ENCODE data around the gene DYNC1LI1. TPM values are rescaled to one million over a fixed set of nuclear protein-coding genes. Genes with fewer than 3 reads are reported as not detected.
"Not testable (repeated sequence)": the region's sequence is repeated elsewhere in the genome, so short reads cannot be mapped to it uniquely, and the experiment has no call there.

Gene DYNC1LI1
- total RNA-seq, 4 donors from 2014 or later, result 23.5 to 46.0 (median 26.5) TPM

DNA sequence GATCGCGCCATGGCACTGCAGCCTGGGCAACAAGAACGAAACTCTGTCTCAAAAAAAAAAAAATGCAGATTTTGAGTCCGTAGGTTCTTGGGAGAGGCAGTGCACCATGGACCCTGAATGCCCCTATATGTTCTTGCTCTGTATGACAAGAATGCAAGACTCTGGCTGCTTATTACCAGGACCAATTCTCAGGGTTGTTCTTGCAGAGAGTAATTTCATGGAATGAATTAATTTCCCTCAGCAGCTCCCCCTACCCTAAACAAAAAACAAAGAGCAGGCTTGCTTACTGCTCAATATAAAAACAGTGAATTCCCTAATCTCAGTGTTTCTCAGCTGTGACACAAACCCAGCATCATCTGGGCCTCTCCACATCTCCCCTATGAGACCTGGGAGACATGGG lies 20.5 kb upstream of the DYNC1LI1 start:
- WGBS, 2 donors, result 97 to 99% methylated on average over 4 of the region's 4 CpGs
- no peak for TF ChIP-seq POLR2A (IDR thresholded peaks at IDR 0.05)
- TF ChIP-seq, protein P1, sequence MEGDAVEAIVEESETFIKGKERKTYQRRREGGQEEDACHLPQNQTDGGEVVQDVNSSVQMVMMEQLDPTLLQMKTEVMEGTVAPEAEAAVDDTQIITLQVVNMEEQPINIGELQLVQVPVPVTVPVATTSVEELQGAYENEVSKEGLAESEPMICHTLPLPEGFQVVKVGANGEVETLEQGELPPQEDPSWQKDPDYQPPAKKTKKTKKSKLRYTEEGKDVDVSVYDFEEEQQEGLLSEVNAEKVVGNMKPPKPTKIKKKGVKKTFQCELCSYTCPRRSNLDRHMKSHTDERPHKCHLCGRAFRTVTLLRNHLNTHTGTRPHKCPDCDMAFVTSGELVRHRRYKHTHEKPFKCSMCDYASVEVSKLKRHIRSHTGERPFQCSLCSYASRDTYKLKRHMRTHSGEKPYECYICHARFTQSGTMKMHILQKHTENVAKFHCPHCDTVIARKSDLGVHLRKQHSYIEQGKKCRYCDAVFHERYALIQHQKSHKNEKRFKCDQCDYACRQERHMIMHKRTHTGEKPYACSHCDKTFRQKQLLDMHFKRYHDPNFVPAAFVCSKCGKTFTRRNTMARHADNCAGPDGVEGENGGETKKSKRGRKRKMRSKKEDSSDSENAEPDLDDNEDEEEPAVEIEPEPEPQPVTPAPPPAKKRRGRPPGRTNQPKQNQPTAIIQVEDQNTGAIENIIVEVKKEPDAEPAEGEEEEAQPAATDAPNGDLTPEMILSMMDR (IDR thresholded peaks at IDR 0.05), result no peak
- H3K4me3 ChIP-seq (replicated peaks in 1 of 3), result no peak overlapping the region

DNA sequence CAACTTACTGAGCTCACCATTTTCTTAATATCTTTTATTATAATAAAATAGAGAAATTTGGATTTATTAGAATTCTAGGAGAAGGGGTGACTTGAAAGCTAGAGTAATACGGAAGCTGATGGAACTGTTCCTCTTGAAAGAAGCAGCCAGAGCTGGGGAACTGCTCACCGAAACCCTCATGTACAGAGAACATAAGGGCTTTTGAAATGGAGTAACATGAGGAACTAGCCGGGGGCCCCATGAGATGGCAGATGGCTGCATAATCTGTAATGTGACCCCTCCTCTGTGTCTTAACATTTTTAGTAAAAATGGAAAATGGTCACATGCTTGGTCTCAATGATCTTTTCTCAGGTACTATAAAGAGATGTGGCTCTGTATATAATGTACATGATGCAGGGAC lies 15.7 kb upstream of the DYNC1LI1 start:
- Histone ChIP-seq H3K27me3 (no peaks in the 10 kb centered on the region), H3K4me3 (replicated peaks in 1 of 3) (no peak overlapping the region), H3K4me1 (no peaks in the 10 kb centered on the region), H3K36me3 (no peaks in the 10 kb centered on the region), H3K9me3 (no peaks in the 10 kb centered on the region), H3K27ac (no peak overlapping the region)
- 89 to 93% methylated on average over 3 of the region's 3 CpGs for WGBS, 2 donors
- TF ChIP-seq, protein P1 (IDR thresholded peaks at IDR 0.05), result no peak
- TF ChIP-seq POLR2A (IDR thresholded peaks at IDR 0.05), result no peak
- intact Hi-C loops (cut with DNase I), result no loop called here
- DNase-seq, result no peak

More for the DNA sequence above, 20.5 kb upstream of the DYNC1LI1 start:
- H3K36me3 ChIP-seq, result no peaks in the 10 kb centered on the region
- H3K9me3 ChIP-seq, result no peaks in the 10 kb centered on the region
- H3K27ac ChIP-seq, result no peak overlapping the region
- H3K4me1 ChIP-seq, result peaks cover 5 to 29% of the 10 kb centered on the region in 2 donors
- H3K27me3 ChIP-seq, result no peaks in the 10 kb centered on the region
- intact Hi-C loops (cut with DNase I), result no loop called here
- no peak for DNase-seq

DNA sequence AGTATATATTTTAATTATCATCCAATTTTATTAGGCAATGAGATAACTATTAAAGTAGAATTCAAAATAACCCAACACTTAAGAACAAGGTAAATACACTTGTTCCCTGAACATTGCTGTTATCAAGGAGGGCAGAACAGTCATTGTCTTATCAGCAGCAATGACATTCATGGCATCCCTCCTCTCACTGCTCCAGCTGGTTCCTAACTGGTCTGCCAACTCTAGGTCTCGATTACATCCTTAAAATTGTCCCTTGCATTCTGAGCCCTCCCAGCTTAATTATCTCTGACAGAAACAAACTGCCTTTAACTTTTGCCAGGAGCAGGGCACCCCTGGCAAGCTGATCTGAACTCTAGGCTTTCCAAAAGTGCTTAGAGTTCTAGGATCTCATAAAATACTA lies 14.0 kb upstream of the DYNC1LI1 start:
- Histone ChIP-seq H3K4me1 (no peaks in the 10 kb centered on the region), H3K27me3 (no peaks in the 10 kb centered on the region), H3K27ac (no peak overlapping the region), H3K9me3 (no peaks in the 10 kb centered on the region), H3K4me3 (replicated peaks in 1 of 3) (no peak overlapping the region), H3K36me3 (no peaks in the 10 kb centered on the region)
- TF ChIP-seq, protein P1 (IDR thresholded peaks at IDR 0.05), result no peak
- TF ChIP-seq POLR2A (IDR thresholded peaks at IDR 0.05), result no peak
- no peak for DNase-seq
- WGBS, 2 donors, result 50 to 55% methylated on average over 1 of the region's 1 CpG
- intact Hi-C loops (cut with DNase I), result no loop called here

DNA sequence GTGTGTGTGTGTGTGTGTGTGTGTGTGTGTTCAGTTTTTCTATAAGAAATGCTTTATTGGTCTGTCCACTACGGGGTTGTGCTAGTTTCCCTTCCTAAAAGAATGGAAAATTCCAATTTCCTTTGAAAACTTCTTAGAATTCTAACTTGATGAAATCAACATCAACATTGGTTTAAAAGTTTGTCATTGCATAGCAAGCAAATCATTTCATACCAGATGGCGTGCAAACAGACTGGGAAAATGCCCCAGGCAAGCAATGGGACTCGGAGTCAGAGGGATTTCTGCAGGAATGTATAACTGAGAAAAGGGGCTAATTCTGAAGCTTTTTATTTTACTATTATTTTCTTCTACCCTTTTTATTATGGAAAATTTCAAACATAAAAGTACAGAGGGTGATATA lies 13.1 kb upstream of the DYNC1LI1 start:
- no peak overlapping the region for H3K27ac ChIP-seq
- no peak for DNase-seq
- H3K4me3 ChIP-seq (replicated peaks in 1 of 3), result no peak overlapping the region
- H3K4me1 ChIP-seq, result no peaks in the 10 kb centered on the region
- no peaks in the 10 kb centered on the region for H3K36me3 ChIP-seq
- no peaks in the 10 kb centered on the region for H3K27me3 ChIP-seq
- no peak for TF ChIP-seq POLR2A (IDR thresholded peaks at IDR 0.05)
- TF ChIP-seq, protein P1 (IDR thresholded peaks at IDR 0.05), result no peak
- no peaks in the 10 kb centered on the region for H3K9me3 ChIP-seq
- intact Hi-C loops (cut with DNase I), result no loop called here
- 90 to 91% methylated on average over 3 of the region's 3 CpGs for WGBS, 2 donors

DNA sequence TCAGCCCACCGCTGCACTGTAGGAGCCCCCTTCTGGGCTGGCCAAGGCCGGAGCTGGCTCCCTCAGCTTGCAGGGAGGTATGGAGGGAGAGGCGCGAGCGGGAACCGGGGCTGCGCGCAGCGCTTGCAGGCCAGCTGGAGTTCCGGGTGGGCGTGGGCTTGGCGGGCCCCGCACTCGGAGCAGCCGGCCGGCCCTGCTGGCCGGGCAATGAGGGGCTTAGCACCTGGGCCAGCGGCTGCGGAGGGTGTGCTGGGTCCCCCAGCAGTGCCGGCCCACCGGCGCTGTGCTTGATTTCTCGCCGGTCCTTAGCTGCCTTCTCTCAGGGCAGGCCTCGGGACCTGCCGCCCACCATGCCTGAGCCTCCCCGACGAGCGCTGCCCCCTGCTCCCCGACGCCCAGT lies 8.0 kb upstream of the DYNC1LI1 start:
- H3K36me3 ChIP-seq; H3K9me3 ChIP-seq; H3K27me3 ChIP-seq; DNase-seq; intact Hi-C loops (cut with DNase I); H3K4me3 ChIP-seq (replicated peaks in 1 of 3); H3K27ac ChIP-seq: not testable (repeated sequence)
- WGBS, 2 donors, result 95 to 98% methylated on average over 15 to 27 of the region's 31 CpGs
- peaks cover 0 to 12% of the 10 kb centered on the region in 2 donors for H3K4me1 ChIP-seq
